ENCODE measurements around the gene SPATA45.

DNA sequence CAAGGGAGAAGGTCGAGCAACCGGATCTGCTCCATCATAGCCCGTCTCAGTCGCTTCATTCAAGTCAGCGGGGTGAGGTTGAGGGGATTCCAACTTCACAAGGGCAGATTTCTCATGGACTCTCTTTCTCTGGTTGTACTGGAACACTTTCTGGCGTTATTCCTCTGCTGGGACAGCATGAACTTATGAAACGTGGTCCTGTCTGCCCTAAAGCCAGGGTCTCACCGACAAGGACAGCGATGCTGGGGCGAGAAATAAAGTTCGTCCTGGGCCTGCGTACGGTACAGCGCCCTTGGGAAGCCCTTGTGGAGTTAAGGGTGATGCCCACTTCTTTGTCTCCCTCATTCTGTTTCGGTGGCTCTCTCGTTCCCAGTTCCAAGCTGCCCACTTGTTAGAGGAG, 9.3 kb upstream of the SPATA45 start:
- TF ChIP-seq, protein P1, sequence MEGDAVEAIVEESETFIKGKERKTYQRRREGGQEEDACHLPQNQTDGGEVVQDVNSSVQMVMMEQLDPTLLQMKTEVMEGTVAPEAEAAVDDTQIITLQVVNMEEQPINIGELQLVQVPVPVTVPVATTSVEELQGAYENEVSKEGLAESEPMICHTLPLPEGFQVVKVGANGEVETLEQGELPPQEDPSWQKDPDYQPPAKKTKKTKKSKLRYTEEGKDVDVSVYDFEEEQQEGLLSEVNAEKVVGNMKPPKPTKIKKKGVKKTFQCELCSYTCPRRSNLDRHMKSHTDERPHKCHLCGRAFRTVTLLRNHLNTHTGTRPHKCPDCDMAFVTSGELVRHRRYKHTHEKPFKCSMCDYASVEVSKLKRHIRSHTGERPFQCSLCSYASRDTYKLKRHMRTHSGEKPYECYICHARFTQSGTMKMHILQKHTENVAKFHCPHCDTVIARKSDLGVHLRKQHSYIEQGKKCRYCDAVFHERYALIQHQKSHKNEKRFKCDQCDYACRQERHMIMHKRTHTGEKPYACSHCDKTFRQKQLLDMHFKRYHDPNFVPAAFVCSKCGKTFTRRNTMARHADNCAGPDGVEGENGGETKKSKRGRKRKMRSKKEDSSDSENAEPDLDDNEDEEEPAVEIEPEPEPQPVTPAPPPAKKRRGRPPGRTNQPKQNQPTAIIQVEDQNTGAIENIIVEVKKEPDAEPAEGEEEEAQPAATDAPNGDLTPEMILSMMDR (IDR thresholded peaks at IDR 0.05): no peak
- TF ChIP-seq POLR2A (IDR thresholded peaks at IDR 0.05): no peak
